ENCODE results near the gene CEP295NL.
"Not testable (repeated sequence)": the region's sequence is repeated elsewhere in the genome, so short reads cannot be mapped to it uniquely, and the experiment has no call there.

CEP295NL gene

GRCh38 chr17:78912082-78912481, 9.1 kb upstream of the CEP295NL start:
- DNase-seq (ENCODE audit: insufficient read length, low spot score), result no peak
- no peak for TF ChIP-seq CTCF (IDR thresholded peaks at IDR 0.05; ENCODE audit: insufficient read depth, missing control alignments)
- no peak for FAIRE-seq

GRCh38 chr17:78911543-78911942, 8.5 kb upstream of the CEP295NL start:
- DNase-seq (ENCODE audit: insufficient read length, low spot score); FAIRE-seq: not testable (repeated sequence)

GRCh38 chr17:78910497-78911284, 7.7 kb upstream of the CEP295NL start:
- no peak for TF ChIP-seq CTCF (IDR thresholded peaks at IDR 0.05; ENCODE audit: insufficient read depth, missing control alignments)
- DNase-seq (ENCODE audit: insufficient read length, low spot score) (no peak), FAIRE-seq (no peak)

- FAIRE-seq (no peak), DNase-seq (ENCODE audit: insufficient read length, low spot score) (no peak)
- TF ChIP-seq CTCF (IDR thresholded peaks at IDR 0.05; ENCODE audit: insufficient read depth, missing control alignments), result no peak
Observed at GRCh38 chr17:78908426-78908825, 5.4 kb upstream of the CEP295NL start.

GRCh38 chr17:78905541-78905940, 2.5 kb upstream of the CEP295NL start:
- FAIRE-seq (no peak), DNase-seq (ENCODE audit: insufficient read length, low spot score) (no peak)
- TF ChIP-seq CTCF (IDR thresholded peaks at IDR 0.05; ENCODE audit: insufficient read depth, missing control alignments), result no peak

- TF ChIP-seq CTCF (IDR thresholded peaks at IDR 0.05; ENCODE audit: insufficient read depth, missing control alignments), result no peak
- FAIRE-seq, result no peak
- DNase-seq (ENCODE audit: insufficient read length, low spot score), result no peak
Observed at GRCh38 chr17:78905116-78905515, 2.1 kb upstream of the CEP295NL start.

GRCh38 chr17:78904371-78904770, 1.4 kb upstream of the CEP295NL start:
- TF ChIP-seq CTCF (IDR thresholded peaks at IDR 0.05; ENCODE audit: insufficient read depth, missing control alignments), result no peak
- FAIRE-seq, result no peak
- DNase-seq (ENCODE audit: insufficient read length, low spot score), result no peak

GRCh38 chr17:78902231-78902630, 770 bp downstream of the CEP295NL start:
- FAIRE-seq; DNase-seq (ENCODE audit: insufficient read length, low spot score): not testable (repeated sequence)
